ENCODE measurements around the gene ANKRD37.

- no peak for TF ChIP-seq POU6F1 (CRISPR knock-in tag; IDR thresholded peaks at IDR 0.05; ENCODE audit: borderline replicate concordance, low read depth)
- TF ChIP-seq BACH2 (CRISPR knock-in tag; IDR thresholded peaks at IDR 0.05; ENCODE audit: borderline replicate concordance), result no peak
- TF ChIP-seq CSDC2 (CRISPR knock-in tag; IDR thresholded peaks at IDR 0.05), result no peak
- no peak for TF ChIP-seq ZFP3 (CRISPR knock-in tag; IDR thresholded peaks at IDR 0.05)
Observed at GRCh38 chr4:185392156-185392555, 4.5 kb upstream of the ANKRD37 start.
